NT2/D1 (cell line): ENCODE data around the gene DAPP1.

Experiments used
- SUZ12 ChIP-seq: IDR thresholded peaks from 2 replicates; pipeline ENCODE4 v1.6.1; 2011; ENCODE audit not compliant: insufficient read length, insufficient read depth; ENCODE audit errors: extremely low read depth
- YY1 ChIP-seq: IDR thresholded peaks from 2 replicates; pipeline ENCODE4 v1.6.1; 2011; ENCODE audit not compliant: insufficient read length, insufficient read depth
- ZNF274 ChIP-seq: IDR thresholded peaks from 2 replicates; pipeline ENCODE4 v1.6.1; 2011; ENCODE audit warnings: mild to moderate bottlenecking, low read depth, low read length

- no peak for TF ChIP-seq SUZ12
- no peak for TF ChIP-seq YY1
- TF ChIP-seq ZNF274: no peak
Observed at GRCh38 chr4:99887837-99888236, 71.2 kb downstream of the DAPP1 start.
